Measurements from ENCODE around the gene DUSP10.

DNA sequence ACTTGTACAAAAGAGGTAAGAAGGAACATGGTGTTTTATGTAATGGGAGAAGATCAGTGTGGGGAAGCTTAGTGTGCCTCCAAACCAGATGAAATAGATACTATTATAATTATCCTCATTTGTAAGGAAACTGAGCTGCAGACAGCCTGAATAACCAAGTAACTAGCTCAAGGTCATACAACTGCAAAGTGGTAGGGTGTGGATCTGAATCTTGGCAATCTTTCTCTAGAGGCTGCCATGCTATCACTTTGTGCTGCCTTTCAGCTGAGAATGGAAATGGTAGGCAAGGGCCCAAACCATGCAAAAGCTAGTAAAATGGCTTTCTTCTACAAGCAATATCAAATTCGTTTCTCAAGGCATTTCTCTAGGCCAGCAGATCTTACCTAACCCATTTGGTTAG, 51.0 kb downstream of the DUSP10 start:
- TF ChIP-seq CTCF (IDR thresholded peaks at IDR 0.05 in 4 of 5, conservative IDR thresholded peaks at IDR 0.05 in 1 of 5) (no peak), POLR2A (IDR thresholded peaks at IDR 0.05) (no peak)
